ENCODE measurements around the gene ZNF578.
"Not testable (repeated sequence)": the region's sequence is repeated elsewhere in the genome, so short reads cannot be mapped to it uniquely, and the experiment has no call there.

Gene ZNF578

DNA sequence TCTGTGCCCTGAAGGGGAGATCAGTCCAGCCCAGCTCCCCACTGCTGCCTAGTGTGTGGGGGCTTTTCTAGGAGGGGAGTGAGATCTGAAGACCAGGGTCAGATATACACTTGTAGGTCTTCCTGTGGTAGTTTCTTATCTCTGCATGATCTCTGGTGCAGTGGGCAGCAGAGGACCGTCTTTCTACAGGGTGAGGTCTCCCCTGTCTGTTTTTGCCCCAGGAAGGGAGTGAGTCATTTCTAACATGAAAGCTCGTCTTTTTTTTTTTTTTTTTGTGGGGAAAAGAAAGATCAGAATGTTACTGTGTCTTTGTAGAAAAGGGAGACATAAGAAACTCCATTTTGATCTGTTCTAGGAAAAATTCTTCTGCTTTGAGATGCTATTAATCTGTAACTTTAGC lies 65.3 kb downstream of the ZNF578 start:
- no peak for DNase-seq

DNA sequence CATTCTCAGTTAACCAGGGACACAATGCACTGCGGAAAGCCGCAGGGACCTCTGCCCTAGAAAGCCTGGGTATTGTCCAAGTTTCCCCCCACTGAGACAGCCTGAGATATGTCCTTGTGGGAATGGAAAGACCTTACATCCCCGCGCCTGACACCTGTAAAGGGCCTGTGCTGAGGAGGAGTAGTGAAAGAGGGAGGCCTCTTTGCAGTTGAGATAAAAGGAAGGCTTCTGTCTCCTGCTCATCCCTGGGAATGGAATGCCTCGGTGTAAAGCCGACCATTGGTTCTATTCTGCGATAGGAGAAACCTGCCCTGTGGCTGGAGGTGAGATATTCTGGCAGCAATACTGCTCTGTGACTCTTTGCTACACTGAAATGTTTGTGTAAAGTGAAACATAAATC lies 65.8 kb downstream of the ZNF578 start:
- not testable (repeated sequence) for DNase-seq

DNA sequence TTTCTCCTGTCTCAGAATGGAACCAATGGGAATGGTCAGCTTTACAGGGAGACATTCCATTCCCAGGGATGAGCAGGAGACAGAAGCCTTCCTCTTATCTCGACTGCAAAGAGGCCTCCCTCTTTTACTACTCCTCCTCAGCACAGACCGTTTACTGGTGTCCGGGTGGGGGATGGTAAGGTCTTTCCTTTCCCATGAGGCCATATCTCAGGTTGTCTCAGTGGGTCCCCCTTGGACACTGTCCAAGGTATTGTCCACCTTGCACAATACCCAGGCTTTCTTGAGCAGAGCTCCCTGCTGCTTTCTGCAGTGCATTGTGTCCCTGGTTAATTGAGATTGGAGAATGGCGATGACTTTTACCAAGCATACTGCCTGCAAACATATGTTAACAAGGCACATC lies 66.7 kb downstream of the ZNF578 start:
- DNase-seq: no peak

DNA sequence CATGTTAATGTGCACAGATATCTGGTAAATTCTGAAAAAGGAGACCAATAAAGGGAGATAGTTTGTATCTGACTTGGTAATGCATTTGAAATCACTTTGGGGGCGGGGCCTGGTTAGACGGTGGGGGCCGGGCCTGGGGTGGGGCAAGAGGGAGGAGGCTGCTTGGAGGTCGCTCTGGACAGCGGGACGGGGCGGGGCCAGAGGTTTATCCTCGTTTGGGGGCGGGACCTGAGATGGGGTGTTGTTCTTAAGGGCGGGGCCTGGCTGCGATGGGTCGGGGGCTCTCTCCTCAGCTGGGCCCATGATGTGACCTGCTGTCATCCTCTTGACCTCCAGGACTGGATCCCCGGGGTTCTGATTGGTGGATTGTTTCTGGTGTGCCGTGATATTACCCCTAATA lies 69.2 kb downstream of the ZNF578 start:
- no peak for DNase-seq

DNA sequence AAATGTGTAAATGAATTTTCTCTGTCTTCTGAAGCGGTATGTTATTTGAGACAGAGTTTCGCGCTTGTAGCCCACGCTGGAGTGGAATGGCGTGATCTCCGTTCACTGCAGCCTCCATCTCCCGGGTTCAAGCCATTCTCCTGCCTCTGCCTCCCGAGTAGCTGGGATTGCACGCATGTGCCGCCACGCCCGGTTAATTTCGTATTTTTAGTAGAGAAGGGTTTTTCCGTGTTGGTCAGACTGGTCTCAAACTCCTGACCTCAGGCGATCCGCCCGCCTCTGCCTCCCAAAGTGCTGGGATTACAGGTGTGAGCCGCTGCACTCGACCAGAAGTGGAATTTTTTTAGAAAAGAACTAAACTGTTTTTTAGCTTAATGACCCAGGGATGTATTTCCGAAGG lies 70.7 kb downstream of the ZNF578 start:
- DNase-seq: no peak

DNA sequence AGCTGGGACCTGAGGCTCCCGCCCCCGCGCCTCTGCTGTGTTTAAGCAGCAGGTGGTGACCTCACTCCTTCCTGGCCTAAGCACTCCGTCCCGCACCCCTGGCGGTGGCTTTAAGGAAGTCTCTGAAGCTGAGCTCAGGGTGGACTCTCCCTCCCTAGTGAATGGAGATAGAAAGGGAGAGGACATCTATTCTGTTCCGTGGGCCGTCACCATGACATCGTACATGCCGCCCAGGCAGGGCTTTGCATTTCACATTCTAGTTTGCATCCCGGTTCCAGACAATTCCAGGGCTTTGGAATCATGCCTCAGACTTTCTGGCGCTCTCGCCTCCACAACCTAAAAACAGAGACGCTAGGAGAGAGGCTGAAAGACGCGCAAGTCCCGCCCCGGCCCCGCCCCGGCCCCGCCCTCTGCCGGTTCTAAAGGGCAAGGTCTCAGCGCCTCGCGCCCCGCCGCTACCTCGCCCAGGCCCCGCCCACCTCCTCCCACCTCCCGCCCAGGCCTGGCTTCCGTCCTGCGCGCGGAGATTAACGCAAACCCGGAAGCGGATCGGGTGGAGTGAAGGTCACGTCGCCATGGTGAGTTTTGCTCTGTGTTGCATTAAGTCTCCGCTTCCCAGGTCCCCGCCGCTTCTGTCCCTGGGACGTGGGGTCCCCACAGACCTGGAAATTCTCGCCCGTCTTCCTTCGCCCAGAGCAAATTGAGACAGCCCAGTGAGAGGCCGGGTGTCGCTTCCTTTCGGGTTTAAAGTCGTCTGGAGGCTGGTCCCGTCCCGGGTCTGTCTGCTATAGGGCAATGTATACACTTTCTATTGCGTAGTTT lies 74.0 kb downstream of the ZNF578 start, which contains the start of gene ZNF808:
Gene ZNF808, plus strand, starts transcription at position 535 of the 822 bp plus-strand sequence. CDS start 15,617 bp downstream, outside the sequence.
- peak; percentile 73 to 81 for DNase-seq

DNA sequence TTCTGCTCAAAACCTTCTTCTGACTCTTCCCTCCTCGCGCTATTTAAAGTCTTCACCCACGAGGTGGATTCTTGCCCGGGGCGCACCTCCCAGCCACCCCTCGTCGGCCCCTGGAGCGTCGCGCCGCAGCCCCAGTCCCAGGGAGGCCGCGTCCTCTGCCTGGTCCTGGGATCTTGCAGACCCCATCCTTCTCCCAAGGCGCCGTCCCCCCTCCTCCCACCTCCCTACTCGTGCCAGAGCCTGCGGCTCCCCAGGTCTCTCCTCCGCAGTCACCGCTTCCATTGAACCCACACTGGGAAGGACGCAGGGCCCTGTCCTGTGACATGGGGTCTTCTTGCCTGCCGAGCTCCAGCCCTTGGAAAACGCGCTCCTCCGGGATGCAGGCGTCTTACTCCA lies 74.6 kb downstream of the ZNF578 start:
- no peak for DNase-seq

DNA sequence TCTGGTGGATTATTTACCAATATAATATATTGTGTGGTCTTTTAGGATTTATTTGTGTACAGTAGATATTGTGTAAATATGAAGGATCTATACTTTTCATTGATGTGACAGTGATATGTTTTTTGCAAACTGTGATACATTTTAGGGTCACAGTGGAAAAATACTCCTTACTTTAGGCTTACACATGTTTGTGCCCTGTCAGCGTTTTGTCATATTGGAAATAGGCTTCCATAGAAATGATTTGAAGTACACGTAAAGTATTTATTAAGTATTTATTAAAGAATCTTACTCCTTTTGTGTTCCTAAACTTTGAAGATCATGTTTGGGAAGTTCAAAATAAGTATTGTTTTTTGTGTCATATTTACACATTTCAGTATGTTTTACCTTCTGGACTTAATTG lies 79.1 kb downstream of the ZNF578 start:
- DNase-seq: no peak

DNA sequence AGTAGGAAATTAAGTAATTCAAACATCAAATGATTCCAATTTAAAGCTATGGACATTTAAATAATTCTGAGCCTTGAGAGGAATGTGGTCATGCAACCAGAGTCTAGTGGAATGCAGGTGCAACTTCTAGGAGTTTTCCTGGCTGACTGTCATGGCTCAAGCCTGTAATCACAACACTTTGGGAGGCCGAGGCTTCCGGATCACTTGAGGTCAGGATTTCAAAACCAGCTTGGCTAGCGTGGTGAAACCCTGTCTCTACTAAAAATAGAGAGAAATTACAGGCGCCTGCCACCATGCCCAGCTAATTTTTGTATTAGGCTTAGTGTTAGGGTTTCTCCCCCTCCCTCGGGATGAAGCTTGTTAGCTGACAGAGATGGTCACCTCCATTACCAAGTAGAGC lies 80.5 kb downstream of the ZNF578 start:
- no peak for DNase-seq

DNA sequence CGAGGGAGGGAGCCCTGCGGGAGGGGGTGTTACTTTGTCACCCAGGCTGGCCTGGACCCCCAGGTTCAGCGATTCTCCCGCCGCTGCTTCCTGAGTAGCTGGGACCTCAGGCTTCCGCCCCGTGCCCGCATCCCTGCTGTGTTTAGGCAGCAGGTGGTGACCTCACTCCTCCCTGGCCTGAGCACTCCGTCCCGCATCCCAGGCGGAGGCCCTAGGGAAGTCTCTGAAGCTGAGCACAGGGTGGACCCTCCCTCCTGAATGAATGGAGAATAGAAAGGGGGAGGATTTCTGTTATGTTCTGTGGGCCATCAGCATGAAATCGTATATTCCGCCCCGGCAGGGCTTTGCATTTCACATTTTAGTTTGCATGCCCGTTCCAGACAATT lies 82.0 kb downstream of the ZNF578 start:
- not testable (repeated sequence) for DNase-seq

DNA sequence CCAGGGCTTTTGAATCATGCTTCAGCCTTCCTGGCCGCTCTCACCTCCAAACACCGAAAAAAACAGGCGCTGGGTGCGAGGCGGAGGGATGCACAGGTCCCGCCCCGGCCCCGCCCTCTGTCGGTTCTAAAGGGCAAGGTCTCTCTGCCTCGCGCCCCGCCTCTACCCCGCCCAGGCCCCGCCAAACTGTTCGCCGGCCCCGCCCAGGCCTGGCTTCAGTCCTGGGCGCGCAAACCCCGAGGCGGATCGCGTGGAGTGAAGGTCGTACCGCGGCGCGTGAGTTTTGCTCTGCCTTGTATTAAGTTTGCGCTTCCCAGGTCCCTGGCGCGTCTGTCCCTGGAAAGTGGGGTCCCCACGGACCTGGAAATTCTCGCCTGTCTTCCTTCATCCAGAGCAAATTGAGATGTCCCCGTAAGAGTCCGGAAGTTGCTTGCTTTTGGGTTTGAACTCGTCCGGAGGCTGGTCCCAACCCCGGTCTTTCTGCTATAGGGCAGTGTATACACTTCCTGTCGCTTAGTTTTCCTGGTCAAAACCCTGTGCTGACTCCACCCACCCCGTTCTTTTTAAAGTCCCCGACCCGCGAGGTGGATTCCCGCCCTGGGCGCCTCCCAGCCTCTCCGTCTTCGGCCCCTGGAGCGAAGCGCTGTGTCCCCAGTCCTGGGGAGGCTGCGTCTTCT lies 82.6 kb downstream of the ZNF578 start:
- no peak for DNase-seq

DNA sequence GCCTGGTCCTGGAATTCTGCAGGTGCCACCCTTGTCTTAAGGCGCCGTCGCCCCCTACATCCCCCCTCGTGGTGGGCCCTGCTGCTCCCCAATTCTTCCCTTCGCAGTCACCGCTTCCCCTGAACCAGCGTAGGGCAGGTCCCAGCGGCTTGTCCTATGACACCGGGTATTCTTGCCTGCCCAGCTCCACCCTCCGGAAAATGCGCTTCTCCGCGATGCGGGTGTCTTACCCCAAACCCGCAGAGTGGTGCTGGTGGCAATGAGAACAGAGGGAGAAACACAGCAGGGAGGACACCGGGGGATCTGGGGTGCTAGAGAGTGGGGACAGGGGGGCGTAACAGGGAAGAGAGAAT lies 83.1 kb downstream of the ZNF578 start:
- DNase-seq: no peak

DNA sequence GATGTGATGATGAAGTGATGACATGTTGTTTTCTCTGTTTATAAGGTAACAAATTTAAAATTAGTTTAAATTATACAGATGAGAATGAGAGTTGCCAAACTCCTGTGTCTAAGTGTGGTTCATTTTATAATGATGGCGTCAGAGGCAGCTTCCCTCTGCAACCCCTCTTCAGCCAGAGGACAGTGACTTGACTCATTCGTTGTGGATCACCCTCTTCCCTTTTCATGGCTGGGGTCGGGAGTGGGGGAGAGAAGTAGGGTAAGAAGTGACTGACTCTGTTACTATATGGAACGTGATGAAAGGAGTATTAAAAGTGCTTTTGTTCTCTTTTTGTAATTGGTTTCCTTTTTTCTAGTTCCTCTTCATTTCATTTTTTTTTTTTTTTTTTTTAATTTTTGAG lies 85.5 kb downstream of the ZNF578 start:
- not testable (repeated sequence) for DNase-seq

DNA sequence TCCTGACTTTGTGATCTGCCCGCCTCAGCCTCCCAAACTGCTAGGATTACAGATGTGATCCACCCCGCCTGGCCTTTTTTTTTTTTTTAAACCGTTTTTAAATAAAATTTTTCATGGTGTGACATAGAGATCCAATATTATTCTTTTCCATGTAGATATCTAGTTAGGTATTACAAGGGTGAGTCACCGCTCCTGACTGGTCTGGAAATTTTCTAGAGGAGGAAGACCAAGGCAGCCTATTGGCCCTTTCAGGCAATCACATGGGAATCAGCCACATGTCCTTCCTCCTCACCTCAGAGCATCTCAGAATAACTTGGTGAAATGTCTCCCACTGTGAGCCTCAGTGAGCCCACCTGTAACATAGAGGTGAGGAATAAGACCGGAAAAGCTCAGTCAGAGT lies 87.8 kb downstream of the ZNF578 start:
- DNase-seq: not testable (repeated sequence)

DNA sequence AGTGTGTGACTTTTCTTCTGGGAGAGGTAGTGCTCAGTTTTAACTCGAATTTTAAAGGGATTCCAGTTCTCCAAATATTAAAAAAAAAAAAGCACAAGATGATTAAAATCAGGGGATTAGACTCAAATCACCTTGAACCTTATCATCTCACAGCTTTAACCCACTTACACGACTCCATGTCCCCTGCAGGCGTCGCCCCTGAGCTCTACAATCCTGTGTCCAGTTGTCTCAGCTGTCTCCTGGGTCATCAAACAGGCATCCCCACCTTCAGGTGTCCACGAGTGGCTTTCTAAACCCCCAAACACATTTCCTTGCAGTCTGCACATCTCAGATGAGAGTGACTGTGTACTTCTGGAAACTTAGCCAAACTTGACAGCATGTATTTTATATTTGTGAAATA lies 88.3 kb downstream of the ZNF578 start:
- DNase-seq: no peak

DNA sequence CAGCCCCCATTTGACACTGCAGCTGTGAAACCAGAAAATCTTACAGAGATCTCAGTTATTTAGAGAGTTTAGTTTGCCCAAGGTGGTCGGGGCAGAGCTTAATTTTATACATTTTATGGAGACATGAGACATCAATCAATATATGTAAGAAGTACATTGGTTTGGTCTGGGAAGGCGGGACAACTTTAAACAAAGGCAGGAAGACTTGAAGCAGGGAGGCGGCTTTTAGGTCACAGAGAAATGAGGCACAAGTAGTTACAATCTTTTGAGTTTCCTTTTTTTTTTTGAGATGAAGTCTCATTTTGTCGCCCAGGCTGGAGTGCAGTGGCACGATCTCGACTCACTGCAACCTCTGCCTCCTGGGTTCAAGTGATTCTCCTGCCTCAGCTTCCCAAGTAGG lies 89.2 kb downstream of the ZNF578 start:
- not testable (repeated sequence) for DNase-seq

DNA sequence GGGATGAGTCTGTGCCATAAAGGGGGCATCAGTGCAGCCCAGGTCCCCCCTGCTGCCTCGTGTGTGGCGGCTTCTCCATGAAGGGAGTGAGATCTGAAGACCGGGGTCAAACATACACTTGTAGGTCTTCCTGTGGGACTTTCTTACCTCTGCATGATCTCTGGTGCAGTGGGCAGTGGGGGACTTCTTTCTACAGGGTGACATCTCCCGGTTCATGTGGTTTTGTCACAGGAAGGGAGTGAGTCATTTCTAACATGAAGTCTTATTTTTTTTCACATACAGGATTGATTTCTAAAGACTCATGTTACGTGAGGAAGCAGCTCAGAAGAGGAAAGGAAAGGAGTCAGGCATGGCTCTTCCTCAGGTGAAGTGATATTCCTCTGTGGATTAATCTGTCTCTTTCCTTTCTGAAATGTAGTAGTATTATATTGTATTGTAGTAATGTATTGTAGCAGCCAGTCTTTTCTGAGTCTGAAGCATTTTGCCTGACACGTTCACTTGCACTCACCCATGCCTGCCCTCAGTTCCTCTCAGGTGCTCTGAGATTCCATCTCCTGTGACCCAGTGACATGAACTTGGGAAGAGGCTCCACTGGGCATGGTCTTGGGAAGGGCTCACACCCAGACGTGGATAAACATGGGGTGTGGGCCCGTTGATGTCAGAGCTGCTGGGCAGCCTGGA lies 89.8 kb downstream of the ZNF578 start:
- DNase-seq: no peak

DNA sequence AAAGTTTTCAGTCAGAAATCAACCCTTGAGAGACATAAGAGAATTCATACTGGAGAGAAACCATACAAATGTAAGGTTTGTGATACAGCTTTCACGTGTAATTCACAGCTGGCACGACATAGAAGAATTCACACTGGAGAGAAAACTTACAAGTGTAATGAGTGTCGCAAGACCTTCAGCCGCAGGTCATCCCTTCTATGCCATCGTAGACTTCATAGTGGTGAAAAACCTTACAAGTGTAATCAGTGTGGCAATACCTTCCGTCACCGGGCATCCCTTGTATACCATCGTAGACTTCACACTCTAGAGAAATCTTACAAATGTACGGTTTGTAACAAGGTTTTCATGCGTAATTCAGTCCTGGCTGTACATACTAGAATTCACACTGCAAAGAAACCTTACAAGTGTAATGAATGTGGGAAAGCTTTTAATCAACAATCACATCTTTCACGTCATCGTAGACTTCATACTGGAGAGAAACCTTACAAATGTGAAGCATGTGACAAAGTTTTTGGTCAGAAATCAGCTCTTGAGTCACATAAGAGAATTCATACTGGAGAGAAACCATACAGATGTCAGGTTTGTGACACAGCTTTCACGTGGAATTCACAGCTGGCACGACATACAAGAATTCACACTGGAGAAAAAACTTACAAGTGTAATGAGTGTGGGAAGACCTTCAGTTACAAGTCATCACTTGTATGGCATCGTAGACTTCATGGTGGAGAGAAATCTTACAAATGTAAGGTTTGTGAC lies 101.0 kb downstream of the ZNF578 start:
- DNase-seq: no peak

DNA sequence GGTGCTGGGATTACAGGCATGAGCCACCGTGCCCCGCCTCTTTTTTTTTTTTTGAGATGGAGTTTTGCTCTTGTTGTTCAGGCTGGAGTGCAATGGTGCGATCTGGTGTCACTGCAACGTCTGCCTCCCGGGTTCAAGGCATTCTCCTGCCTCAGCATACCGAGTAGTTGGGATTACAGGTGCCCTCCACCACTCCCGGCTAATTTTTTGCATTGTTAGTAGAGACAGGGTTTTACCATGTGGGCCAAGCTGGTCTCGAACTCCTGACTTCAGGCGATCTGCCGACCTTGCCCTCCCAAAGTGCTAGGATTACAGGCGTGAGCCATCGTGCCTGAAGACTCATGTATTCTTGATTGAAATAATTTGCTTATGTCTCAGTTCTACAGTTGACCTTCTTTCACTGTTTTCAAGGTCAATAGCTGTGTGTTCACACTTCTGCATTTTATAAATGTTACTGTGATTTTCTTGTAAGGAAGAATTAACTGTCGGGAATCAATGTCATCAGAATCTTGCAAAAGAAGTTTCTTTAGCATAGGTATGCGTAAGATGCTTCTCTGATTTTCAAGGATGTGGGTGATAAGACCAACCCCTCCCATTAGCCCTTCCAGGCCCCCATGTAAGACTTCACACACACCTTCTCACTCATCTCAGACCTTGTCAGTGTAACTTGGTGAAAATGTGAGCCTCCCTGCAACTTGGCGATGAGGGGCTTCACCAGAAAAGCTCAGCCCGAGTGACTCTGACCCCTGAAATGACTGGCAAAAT lies 104.1 kb downstream of the ZNF578 start:
- DNase-seq: no peak

DNA sequence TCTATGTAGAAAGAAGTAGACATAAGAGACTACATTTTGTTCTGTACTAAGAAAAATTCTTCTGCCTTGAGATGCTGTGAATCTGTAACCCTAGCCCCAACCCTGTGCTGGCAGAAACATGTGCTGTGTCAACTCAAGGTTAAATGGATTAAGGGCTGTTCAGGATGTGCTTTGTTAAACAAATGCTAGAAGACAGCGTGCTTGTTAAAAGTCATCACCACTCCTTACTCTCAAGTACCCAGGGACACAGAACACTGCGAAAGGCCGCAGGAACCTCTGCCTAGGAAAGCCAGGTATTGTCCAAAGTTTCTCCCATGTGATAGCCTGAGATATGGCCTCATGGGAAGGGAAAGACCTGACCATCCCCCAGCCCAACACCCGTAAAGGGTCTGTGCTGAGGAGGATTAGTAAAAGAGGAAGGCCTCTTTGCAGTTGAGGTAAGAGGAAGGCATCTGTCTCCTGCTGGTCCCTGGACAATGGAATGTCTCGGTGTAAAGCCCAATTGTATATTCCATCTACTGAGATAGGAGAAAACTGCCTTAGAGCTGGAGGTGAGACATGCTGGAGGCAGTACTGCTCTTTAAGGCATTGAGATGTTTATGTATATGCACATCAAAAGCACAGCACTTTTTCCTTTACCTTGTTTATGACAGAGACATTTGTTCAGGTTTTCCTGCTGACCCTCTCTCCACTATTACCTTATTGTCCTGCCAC lies 105.5 kb downstream of the ZNF578 start:
- not testable (repeated sequence) for DNase-seq

DNA sequence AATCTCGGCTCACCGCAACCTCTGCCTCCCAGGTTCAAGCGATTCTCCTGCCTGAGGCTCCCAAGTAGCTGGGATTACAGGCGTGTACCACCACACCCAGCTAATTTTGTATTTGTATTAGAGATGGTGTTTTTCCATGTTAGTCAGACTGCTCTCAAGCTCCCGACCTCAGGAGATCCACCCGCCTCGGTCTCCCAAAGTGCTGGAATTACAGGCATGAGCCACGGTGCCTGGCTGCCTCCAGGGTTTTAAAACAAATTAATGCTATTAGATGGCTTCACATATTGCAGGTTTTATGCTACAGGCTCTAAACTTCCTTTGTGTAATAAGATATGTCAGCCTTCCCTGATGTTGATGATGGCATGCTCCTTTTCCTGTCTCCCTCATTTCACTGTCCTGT lies 108.3 kb downstream of the ZNF578 start:
- not testable (repeated sequence) for DNase-seq

Data from SHP77 (cell line).